Measurements from ENCODE around the gene AASDH.

Gene AASDH

DNA sequence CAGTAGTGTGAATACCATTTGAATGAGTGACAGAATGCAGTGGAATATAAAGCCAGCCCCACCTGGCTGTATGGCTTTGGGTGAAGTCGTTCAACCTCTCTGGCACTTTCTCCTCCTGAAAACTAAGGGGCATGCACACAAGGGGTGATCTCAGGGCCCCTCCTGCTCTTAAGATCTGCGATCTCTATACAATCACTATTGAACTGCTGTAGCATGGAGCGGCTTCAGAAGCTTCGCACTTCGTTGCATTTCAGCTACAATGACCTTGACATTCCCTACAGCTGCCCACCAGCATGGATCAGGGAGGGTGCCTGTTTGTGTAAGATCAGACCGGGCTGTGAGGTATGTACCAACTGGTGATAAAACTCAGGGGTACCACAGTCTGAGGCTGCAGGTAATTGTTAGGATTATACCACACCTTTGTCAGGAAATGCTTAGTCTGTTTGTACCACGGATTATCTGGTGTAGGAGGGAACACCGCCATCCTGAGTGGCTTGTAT is 85.2 kb downstream of the AASDH start:
- no peak for TF ChIP-seq CTCF (conservative IDR thresholded peaks at IDR 0.05; ENCODE audit: low read depth)
- no peak overlapping the region for H3K27ac ChIP-seq
- ChIA-PET CTCF (interaction anchor here (0.8 kb wide), 1 partner anchor 166 kb away, joined by 3 read pairs; no protein-coding TSS in a partner anchor), POLR2A (ENCODE audit: low non-redundant PET) (no interaction called here)
- DNase-seq (ENCODE audit: low spot score) = no peak

GRCh38 chr4:56301181-56301996 is 85.9 kb downstream of the AASDH start:
- POLR2A ChIA-PET (ENCODE audit: low non-redundant PET) = no interaction called here
- peak; percentile 88 for TF ChIP-seq CTCF (conservative IDR thresholded peaks at IDR 0.05; ENCODE audit: low read depth)

DNA sequence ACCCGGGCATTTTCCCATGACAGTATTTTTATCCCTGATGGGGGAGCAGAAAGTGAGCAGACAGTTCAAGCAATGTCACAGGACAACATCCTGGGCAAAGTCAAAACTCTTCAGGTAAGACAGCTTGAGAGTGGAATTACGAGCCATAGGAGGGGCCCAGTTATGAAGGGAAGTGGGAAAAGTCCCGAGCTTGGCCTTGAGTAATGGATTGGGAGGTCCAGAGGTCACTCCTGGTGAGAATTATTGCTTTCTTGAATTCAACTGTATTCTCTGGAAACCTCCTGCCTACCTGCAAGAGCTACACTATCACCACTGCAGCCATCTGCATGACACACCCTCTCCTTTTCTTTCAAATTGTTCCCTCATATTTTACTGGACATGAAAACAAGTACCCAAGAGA is 89.1 kb downstream of the AASDH start:
- no peak overlapping the region for H3K27ac ChIP-seq
- POLR2A ChIA-PET (ENCODE audit: low non-redundant PET) = no interaction called here
- no peak for TF ChIP-seq CTCF (conservative IDR thresholded peaks at IDR 0.05; ENCODE audit: low read depth)
- CTCF ChIA-PET = no interaction called here
- no peak for DNase-seq (ENCODE audit: low spot score)

More at GRCh38 chr4:56301181-56301996, 85.9 kb downstream of the AASDH start:
- H3K27ac ChIP-seq = no peak overlapping the region
- DNase-seq (ENCODE audit: low spot score) = peak; percentile 60
- CTCF ChIA-PET = interaction anchor here (0.6 to 0.8 kb wide), 3 partner anchors 165 to 368 kb away, joined by 3 read pairs; no protein-coding TSS in a partner anchor

DNA sequence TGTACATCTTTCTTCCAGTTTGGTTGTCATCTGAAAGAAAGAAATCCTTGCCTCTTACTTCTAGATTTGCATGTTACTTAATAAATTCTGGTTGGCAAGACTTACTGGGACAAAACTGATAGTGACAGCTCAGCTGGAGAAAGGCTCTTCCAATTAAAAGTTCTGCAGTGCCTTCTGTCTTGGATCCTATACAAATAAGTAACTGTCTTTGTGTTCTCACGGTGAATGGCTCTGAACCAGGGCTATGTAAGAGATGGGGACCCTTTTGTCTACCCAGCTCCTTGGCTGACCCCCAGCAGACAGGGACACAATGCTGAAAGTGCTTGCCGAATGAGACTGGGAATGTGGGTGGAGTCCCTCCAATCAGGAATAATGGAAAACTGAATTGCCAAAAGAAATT is 89.5 kb downstream of the AASDH start:
- no peak for DNase-seq (ENCODE audit: low spot score)
- CTCF ChIA-PET = no interaction called here
- POLR2A ChIA-PET (ENCODE audit: low non-redundant PET) = no interaction called here
- no peak for TF ChIP-seq CTCF (conservative IDR thresholded peaks at IDR 0.05; ENCODE audit: low read depth)
- no peak overlapping the region for H3K27ac ChIP-seq

DNA sequence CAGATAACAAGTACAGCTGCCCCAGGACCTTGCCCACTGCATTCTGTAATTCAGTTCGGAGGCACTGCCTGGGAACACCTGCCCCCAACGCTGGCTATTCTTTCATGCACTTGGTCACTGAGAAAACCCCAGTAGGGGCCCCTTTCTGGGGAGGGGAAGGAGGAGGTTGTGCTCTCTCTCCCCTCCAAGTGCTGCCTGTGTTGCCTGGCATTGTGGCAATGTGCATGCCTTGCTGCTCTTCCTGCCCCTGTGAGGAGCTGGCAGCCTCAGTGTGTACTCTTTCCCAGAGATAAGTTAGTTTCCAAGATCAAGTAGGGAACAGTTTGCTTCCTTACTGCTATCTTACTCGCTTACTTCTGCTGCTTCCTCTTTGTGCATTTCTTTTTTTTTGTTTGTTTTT is 90.8 kb downstream of the AASDH start:
- no peak for TF ChIP-seq CTCF (conservative IDR thresholded peaks at IDR 0.05; ENCODE audit: low read depth)
- ChIA-PET POLR2A (ENCODE audit: low non-redundant PET) (no interaction called here), CTCF (no interaction called here)
- H3K27ac ChIP-seq = no peak overlapping the region
- DNase-seq (ENCODE audit: low spot score) = no peak

DNA sequence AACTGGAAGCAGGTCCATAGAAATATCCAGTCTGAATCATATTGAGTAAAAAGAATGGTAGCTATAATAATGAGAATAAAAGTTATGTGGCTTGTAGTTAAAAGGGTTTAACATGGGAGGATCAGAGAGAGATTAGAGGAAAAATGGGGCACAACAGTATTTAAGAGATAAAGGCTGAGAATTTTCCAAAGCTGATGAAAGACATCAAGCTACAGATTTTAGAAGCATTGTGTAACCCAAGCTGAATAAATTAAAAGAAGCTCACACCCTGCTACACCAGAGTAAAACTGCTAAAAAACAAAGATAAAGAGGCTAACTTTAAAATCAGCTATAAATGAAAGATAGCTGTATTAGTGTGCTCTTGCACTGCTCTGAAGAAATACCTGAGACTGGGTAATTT is 94.2 kb downstream of the AASDH start:
- POLR2A ChIA-PET (ENCODE audit: low non-redundant PET) = no interaction called here

More for the DNA sequence above, 94.2 kb downstream of the AASDH start:
- TF ChIP-seq CTCF (conservative IDR thresholded peaks at IDR 0.05; ENCODE audit: low read depth) = no peak
- H3K27ac ChIP-seq = no peak overlapping the region
- CTCF ChIA-PET = interaction anchor here (0.5 to 0.7 kb wide), 2 partner anchors 15 to 402 kb away, joined by 3 read pairs; no protein-coding TSS in a partner anchor
- no peak for DNase-seq (ENCODE audit: low spot score)

All from RWPE1 (cell line).